WI38 (cell line): ENCODE results near the gene DCAF5.
"Not testable (repeated sequence)": the region's sequence is repeated elsewhere in the genome, so short reads cannot be mapped to it uniquely, and the experiment has no call there.

ENCODE experiments used
- H3K4me3 ChIP-seq: 2 replicates; pipeline ENCODE4 v1.5.1; 2011; ENCODE audit warnings: low read depth, mild to moderate bottlenecking, control low read depth, low read length
- CTCF ChIP-seq: IDR thresholded peaks from 2 replicates; pipeline ENCODE4 v1.5.1; 2012; ENCODE audit warnings: low read depth, mild to moderate bottlenecking, control low read depth, low read length

Gene DCAF5

GRCh38 chr14:69152902-69153151 lies at the start of gene DCAF5:
TSS of gene DCAF5 (minus strand) at chr14:69153119. CDS start at chr14:69152978, 141 bp downstream.
- H3K4me3 ChIP-seq, result peak within 1 kb of the TSS; percentile 89
- TF ChIP-seq CTCF, result no peak

GRCh38 chr14:69199786-69200185 lies 46.9 kb upstream of the DCAF5 start:
- no peak overlapping the region for H3K4me3 ChIP-seq
- TF ChIP-seq CTCF, result no peak

DNA sequence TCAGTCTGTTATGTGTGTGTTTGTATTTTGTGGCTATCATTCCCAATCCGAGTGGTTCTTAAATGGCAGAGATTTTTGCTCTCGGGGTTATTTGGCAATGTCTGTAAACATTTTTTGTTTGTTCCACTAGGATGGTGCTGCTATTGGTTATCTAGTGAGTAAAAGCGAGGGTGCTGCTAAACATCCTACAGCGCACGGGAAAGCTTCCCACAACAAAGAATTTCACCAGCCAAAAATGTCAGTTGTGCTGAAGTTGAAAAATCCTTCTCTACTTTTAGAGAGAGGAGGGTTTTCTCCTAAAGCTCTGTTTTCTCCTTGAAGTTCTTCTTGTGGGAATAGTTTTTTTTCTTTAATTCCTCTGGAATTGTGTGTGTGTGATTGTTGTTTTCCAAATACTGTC lies 40.8 kb upstream of the DCAF5 start:
- TF ChIP-seq CTCF, result no peak
- H3K4me3 ChIP-seq, result no peak overlapping the region

GRCh38 chr14:69191340-69192111 lies 38.6 kb upstream of the DCAF5 start, which contains the start of gene EXD2:
TSS of gene EXD2 (plus strand) at chr14:69191498. CDS start at chr14:69209471, 17,973 bp downstream.
- no peak for TF ChIP-seq CTCF
- peak within 1 kb of the TSS; percentile 68 for H3K4me3 ChIP-seq

GRCh38 chr14:69190191-69190590 lies 37.3 kb upstream of the DCAF5 start:
- no peak overlapping the region for H3K4me3 ChIP-seq
- no peak for TF ChIP-seq CTCF

GRCh38 chr14:69183735-69184134 lies 30.8 kb upstream of the DCAF5 start:
- no peak for TF ChIP-seq CTCF
- no peak overlapping the region for H3K4me3 ChIP-seq

DNA sequence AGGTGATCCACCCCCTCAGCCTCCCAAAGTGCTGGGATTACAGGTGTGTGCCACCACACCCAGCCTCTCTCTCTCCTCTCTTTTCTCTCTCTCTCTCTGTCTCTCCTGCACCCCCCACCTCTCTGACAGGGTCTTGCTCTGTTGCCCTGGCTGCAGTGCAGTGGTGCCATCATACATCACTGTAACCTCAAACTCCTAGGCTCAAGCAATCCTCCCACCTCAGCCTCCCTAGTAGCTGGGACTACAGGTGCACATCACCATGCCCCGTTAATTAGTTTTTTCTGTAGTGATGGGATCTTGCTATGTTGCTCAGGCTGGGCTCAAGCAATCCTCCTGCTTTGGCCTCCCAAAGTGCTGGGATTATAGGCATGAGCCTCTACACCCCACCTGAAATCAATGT lies 29.7 kb upstream of the DCAF5 start:
- H3K4me3 ChIP-seq, result not testable (repeated sequence)

DNA sequence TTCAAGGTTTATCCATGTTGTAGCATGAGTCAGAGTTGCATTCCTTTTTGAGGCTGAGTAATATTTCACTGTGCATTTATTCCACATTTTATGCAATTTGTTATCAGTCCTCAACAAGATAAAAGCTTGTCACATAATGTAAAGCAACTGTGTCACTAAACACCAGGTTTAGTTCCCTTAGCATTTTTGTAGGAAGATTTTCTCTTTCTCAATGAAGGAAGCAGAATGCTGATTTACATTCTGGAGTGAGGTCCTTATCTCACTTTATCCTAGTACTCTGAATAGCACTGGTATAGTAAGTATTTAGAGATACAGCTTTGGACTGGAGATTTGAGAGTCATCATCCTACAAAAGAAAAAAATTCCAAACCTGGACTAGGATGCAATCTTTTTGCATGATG lies 28.6 kb upstream of the DCAF5 start:
- H3K4me3 ChIP-seq, result no peak overlapping the region
- TF ChIP-seq CTCF, result no peak
